GM19239 (cell line): Measurements from ENCODE around the gene RAD51B.
"Not testable (repeated sequence)": the region's sequence is repeated elsewhere in the genome, so short reads cannot be mapped to it uniquely, and the experiment has no call there.

ENCODE experiments used
- DNase-seq: peaks from one replicate; pipeline ENCODE4 v3.0.0; 2011; ENCODE audit warnings: low spot score; ENCODE audit not compliant: insufficient read length
- FAIRE-seq: peaks from 2 replicates; lab custom pipeline; 2011; peaks lifted over from hg19 to GRCh38; lab: Jason Lieb, UNC

The RAD51B gene

GRCh38 chr14:68186500-68187276 is 367.1 kb downstream of the RAD51B start:
- not testable (repeated sequence) for FAIRE-seq, DNase-seq

DNA sequence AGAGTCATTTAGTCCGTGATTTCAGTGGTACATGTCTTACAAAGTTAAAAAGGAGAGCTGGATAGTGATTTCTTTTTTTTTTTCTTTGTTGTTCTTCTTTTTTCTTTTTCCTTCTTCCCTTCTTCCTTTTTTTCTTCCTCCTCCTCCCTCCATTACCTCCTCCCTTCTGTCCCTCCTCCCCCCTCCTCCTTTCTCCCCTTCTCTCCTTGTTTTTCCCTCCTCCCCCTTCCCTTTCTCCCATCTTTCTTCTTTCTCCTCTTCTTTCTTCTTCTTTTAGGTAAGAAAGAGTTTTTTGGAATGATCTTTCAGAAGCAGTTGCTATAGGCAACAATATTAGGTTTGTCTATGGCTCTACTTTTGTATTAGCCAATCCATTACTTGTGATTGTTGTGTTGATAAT is 368.6 kb downstream of the RAD51B start:
- FAIRE-seq: no peak

DNA sequence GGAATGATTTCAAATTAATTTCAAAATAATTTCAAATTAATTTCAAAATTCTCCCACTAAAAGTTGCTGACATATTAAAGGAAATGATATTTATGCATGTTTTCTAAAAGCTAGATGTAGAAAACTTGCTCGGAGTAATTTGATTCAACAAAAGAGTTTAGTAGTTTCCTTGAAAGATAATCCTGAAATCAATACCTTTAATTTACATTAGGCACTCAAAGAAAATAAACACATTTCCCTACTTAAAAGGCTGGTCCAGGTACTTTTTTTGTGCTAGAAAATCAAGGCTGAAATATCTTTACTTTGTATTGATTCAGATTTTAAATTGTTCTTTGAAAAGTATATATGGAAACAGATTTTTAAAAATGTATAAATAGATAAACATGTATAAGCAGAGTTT is 370.5 kb downstream of the RAD51B start:
- no peak for FAIRE-seq
- DNase-seq: no peak

More for the DNA sequence above, 368.6 kb downstream of the RAD51B start:
- DNase-seq: no peak

DNA sequence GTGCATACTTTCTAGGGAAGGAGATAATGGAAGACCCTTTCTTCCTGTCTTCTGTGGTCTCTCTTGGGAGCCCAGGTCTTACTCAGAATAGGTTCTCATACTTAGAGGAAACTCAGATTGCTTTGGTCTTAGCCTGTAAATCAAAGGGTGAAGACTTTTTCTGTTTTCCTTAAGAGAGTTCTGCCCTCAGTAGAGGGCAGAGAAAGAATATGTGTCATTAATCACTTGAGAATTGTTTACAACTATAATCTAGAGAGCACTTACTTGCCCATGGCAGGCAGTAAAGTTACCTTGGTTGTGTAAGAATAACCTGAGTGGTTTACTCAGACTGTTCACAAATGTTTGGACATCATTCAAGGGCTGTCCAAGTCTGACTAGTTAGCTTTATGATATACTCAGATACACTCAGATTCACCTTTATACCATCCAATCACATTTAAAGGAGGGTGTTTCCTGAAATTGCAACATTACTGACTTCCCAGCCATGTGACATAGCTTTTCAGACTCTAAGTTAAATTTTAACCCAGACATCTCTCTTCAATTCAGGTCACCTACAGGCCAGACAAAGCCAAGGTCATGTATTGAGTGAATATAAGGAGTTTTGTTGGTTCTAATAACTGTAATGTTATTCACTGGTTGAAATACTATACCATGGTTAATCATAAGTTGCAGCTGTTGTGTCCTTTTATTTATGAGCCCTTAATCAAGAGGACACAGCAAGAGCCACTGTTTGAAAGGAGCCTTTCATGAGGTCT is 372.2 kb downstream of the RAD51B start:
- DNase-seq: no peak
- FAIRE-seq: peak; percentile 68

DNA sequence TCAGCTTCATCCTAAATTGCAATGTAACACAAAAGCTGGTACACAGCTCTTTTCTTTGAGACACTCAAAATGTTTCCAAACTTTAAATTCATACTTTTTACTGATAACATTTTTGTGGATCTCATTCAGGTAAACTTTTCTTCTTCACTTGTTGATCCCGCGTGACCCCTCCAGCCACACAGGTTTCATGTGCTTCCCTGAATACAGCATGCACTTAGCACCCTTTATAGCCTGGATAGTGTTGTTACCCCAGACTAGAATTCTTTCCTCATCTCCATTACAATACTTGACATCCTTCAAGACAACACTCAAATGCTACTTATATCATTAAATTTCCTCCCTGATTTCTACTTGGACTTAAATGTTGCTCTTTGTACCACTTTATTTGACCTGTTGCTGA is 373.4 kb downstream of the RAD51B start:
- no peak for FAIRE-seq
- no peak for DNase-seq

- no peak for FAIRE-seq
- no peak for DNase-seq
Measured at GRCh38 chr14:68193970-68194681, 374.5 kb downstream of the RAD51B start.

- FAIRE-seq (no peak), DNase-seq (no peak)
Measured at GRCh38 chr14:68195126-68195525, 375.5 kb downstream of the RAD51B start.

DNA sequence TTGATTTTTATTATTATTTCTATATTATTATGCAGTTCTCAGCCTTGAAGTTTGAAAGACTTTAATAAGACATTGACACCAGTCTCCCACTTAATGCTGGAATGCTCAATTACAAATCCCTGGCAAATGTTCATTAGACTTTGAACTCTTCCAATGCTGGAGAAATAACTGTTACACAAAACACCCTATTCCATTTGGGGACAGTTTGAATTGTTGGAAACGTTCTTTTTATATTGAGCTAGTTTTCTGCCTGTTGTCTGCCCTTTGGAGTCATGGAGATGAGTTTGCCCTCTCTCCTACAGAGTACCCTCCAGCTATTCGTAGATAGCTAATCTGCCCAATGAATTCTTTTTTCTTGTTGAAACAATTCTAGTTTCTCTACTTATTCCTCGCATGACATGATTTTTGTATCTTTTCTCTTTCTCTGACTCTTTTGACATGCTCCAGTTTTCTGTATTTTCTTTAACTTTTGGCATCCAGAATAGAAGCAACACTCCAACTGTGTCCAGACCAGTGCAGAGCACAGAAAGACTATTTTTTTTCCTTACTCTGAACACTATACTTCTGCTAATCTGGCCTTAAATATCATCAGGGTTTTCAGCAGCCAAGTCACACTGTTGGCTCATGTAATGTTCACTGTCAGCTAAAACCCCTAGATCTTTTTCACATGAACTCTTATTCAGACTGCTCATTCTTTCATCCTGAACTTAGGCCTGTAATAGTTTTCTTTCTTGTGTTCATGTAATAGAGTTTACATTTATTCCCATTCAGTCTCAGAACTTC is 379.3 kb downstream of the RAD51B start:
- no peak for DNase-seq
- peak; percentile 42 for FAIRE-seq

DNA sequence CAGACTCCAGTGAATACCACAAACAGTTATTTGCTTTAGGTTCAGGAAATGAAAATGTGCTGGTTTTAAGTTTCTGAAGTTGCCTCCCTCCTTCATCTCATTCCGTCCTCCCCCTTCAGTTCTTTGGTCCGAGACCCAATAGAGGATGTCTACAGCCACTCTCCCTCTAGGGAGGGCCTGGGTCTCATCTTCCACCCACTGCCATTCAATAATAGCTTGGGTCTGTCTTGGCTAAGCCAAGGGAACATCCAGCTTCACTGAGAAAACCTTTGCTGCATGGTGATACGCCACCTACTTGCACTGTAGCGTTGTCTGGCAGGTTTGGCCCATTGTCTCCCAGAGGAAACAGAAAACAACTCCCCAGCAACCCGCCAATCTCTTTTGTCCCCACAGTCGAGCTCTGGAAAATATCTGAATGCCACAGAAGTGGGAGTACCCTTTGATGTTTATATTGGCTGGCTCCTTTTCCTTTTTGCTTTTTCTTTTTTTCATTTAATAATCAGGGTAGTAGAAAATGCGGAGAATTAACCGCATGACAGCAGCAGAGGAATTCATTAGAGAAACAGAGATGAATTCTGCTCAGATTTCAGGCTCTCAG is 380.1 kb downstream of the RAD51B start:
- no peak for DNase-seq
- FAIRE-seq: no peak

- FAIRE-seq (peak; percentile 44), DNase-seq (no peak)
Measured at GRCh38 chr14:68203871-68204270, 384.3 kb downstream of the RAD51B start.

DNA sequence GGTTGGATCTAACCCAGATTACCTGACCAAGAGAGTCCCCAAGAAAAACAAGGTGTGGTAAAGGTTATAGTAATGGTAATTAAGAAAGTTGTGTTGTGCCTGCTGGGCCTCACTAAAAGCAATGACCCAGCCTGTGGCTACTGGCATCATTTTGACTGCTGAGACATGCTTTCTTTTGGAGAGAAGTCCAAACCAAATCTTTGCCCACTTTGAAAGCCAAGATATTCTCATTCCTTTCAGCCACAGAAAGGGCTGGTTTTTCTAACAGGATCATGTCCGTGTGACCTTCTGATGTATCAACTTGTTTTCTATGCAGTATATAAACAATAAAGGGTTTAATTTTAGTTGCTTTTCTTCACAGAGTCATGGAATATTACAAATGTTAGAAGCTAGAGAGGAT is 388.6 kb downstream of the RAD51B start:
- no peak for DNase-seq
- peak; percentile 76 for FAIRE-seq

GRCh38 chr14:68208626-68209317 is 389.2 kb downstream of the RAD51B start:
- peak; percentile 83 for FAIRE-seq

DNA sequence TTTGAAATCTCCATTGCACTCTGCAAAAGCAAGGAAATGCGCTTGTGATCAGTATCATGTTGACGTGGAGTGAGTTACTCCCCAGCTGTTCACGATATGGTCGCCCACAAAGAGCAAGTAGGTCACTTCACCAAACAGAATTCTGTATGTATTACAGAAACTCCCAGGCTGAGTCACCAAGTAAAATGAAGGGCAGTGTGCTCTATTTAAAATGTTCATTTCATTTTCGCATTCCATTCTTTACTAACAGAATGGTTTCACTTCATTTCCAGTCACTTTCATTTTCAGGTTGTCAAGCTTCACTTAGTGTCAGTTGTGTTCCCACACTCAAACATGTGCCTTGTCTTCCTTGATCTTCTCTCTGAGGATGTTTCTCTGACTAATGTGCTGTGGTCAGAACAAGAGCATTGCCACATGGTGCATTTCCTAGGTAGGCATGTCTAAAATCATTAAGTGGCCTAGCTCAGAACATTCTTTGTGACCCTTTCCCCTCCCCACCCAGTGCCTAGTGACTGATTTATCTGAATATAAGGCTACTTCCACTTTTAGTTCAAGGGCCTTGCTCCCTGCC is 391.2 kb downstream of the RAD51B start:
- FAIRE-seq (peak; percentile 98), DNase-seq (peak; percentile 52)

More at GRCh38 chr14:68208626-68209317, 389.2 kb downstream of the RAD51B start:
- no peak for DNase-seq

DNA sequence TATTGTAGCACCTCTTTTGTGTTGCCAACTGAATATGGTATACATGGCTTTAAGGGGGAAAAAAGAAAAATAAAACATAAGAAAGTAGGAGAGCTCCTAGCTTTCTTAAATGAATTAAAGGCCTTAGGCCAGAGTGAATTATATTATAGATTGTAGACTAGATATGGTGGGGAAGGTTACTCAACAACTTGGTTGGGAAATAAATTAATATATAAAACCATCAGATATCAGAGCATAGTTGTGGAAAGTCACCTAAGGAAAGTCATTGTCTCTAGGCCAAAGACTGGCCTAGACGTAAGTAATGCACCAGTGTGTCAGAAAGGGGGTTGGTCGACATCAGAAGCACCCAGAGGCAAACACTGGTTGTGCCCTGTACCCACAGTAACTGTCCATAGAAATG is 391.8 kb downstream of the RAD51B start:
- FAIRE-seq (no peak), DNase-seq (no peak)

- DNase-seq: no peak
- FAIRE-seq: peak; percentile 79
Measured at GRCh38 chr14:68211886-68212285, 392.3 kb downstream of the RAD51B start.

DNA sequence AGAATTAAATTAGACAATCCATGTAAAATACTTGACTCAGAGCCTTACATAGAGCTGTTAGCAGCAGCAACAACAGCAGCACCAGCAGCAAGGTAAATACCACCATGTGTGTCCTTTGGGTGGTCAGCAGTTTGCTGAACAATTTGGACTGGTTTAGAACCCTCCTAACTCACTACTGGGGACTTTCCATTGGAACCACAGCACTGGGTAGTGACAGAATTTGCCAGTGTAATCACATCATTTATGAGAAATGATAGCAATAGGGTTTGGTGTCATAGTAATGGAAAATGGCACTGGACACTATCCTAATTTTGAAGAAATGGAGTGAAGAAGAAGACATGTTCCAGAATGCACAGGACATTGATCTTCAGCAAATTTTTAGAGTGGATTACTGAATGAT is 392.8 kb downstream of the RAD51B start:
- FAIRE-seq (no peak), DNase-seq (no peak)

GRCh38 chr14:68214431-68214830 is 394.9 kb downstream of the RAD51B start:
- peak; percentile 69 for FAIRE-seq
- no peak for DNase-seq

GRCh38 chr14:68215629-68216028 is 396.1 kb downstream of the RAD51B start:
- FAIRE-seq (peak; percentile 84), DNase-seq (no peak)

- DNase-seq (no peak), FAIRE-seq (peak; percentile 11)
Measured at GRCh38 chr14:68216079-68216478, 396.5 kb downstream of the RAD51B start.
